ENCODE measurements around the gene ADPRHL1. TPM values are rescaled to one million over a fixed set of nuclear protein-coding genes. Genes with fewer than 3 reads are reported as not detected.
A peak's percentile ranks its signal among the peaks of the same experiment; 100 is the strongest.
"Not testable (repeated sequence)": the region's sequence is repeated elsewhere in the genome, so short reads cannot be mapped to it uniquely, and the experiment has no call there.

Gene ADPRHL1
- total and polyA plus RNA-seq, 2 donors (not counting 3 experiments of a cell fraction or from before 2014, with no cell fraction given), result 0.52 to 0.97 TPM

DNA sequence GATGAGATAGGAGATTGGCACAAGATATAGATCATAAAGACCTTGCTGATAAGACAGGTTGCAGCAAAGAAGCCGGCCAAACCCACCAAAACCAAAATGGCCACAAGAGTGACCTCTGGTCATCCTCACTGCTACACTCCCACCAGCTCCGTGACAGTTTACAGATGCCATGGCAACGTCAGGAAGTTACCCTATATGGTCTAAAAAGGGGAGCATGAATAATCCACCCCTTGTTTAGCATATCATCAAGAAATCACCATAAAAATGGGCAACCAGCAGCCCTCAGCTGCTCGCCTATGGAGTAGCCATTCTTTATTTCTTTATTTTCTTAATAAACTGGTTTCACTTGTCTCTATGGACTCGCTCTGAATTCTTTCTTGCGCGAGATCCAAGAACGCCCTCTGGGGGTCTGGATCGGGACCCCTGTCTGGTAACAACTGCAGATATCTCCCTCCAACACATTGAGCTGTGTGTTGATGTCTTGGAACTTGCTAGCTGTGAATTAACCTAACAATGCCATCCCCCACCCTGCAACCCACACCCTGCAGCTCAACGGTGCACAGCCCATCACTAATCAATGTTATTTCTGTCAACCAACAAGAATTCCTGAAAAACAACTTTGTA lies 62.3 kb downstream of the ADPRHL1 start:
- H3K4me1 ChIP-seq (ENCODE audit: control insufficient read depth, extremely low read depth, insufficient read depth, low read length), result peaks cover 3% of the 10 kb centered on the region
- no peaks in the 10 kb centered on the region for H3K9me3 ChIP-seq (replicated peaks; ENCODE audit: control insufficient read depth, insufficient read depth, low read length)
- TF ChIP-seq GATA2 (IDR thresholded peaks at IDR 0.05; ENCODE audit: insufficient read depth, insufficient read length, low read depth, low read length) (peak; percentile 63), POLR2A (IDR thresholded peaks at IDR 0.05; ENCODE audit: low read depth, low read length) (no peak), JUN (IDR thresholded peaks at IDR 0.05; ENCODE audit: borderline replicate concordance, insufficient read depth, insufficient read length, low read depth) (no peak), MYC (IDR thresholded peaks at IDR 0.05; ENCODE audit: low read depth, low read length) (no peak)
- no TSS peak for BruUV-seq (replicated peaks)
- no peak for DNase-seq (ENCODE audit: low read depth, low spot score)
- no peaks in the 10 kb centered on the region for H4K20me1 ChIP-seq (replicated peaks; ENCODE audit: control insufficient read depth, extremely low read depth, insufficient read depth, low read length)
- no peak overlapping the region for H3K9ac ChIP-seq (replicated peaks; ENCODE audit: extremely low read depth, insufficient read depth, low read length)
- no peaks in the 10 kb centered on the region for H3K36me3 ChIP-seq (ENCODE audit: control insufficient read depth in 2 of 2, extremely low read depth in 1 of 2, insufficient read depth in 2 of 2, low read length in 2 of 2)
- H3K4me3 ChIP-seq (replicated peaks in 1 of 3; ENCODE audit: insufficient read depth in 1 of 3, low read depth in 1 of 3, low read length in 3 of 3), result no peak overlapping the region
- no peak overlapping the region for H3K4me2 ChIP-seq (ENCODE audit: insufficient read depth, low read length)
- peaks cover 0 to 1% of the 10 kb centered on the region in 2 experiments for H3K27me3 ChIP-seq (ENCODE audit: control insufficient read depth in 2 of 2, insufficient read depth in 2 of 2, low read length in 2 of 2)
- POLR2A ChIA-PET, result no interaction called here
- no peaks in the 10 kb centered on the region for H3K9me1 ChIP-seq (replicated peaks; ENCODE audit: control insufficient read depth, extremely low read depth, insufficient read depth, low read length)
- H3K79me2 ChIP-seq (ENCODE audit: control insufficient read depth, insufficient read depth, low read length), result no peaks in the 10 kb centered on the region
- CTCF ChIA-PET, result interaction anchor here (1.2 to 2.1 kb wide), 3 partner anchors 11 to 448 kb away, joined by 5 to 7 read pairs (median 5); no protein-coding TSS in a partner anchor
- dilution Hi-C loops (cut with MboI; ENCODE audit: extremely low pct_ligation_motif_present, low sequenced_read_pairs) (no loop called here), intact Hi-C loops (cut with micrococcal nuclease) (no loop called here)
- H2AFZ ChIP-seq (ENCODE audit: low read depth, low read length), result no peak overlapping the region
- no peak overlapping the region for H3K27ac ChIP-seq (ENCODE audit: insufficient read depth, low read depth, low read length)
- FAIRE-seq, result no peak

DNA sequence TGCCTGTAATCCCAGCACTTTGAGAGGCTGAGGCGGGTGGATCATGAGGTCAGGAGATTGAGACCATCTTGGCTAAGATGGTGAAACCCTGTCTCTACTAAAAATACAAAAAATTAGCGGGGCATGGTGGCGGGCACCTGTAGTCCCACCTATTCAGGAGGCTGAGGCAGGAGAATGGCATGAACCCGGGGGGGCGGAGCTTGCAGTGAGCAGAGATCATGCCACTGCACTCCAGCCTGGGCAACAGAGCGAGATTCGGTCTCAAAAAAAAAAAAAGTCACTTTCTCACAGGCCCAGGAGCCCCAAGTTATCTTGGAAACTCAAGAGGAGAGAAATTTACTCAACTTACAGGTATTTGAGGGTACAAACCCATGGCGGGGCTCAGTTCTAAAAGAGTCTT lies 63.7 kb downstream of the ADPRHL1 start:
- H3K9me1 ChIP-seq (replicated peaks; ENCODE audit: control insufficient read depth, extremely low read depth, insufficient read depth, low read length); CTCF ChIA-PET; H3K9ac ChIP-seq (replicated peaks; ENCODE audit: extremely low read depth, insufficient read depth, low read length); intact Hi-C loops (cut with micrococcal nuclease); POLR2A ChIA-PET; BruUV-seq (replicated peaks); H3K4me2 ChIP-seq (ENCODE audit: insufficient read depth, low read length); H3K4me1 ChIP-seq (ENCODE audit: control insufficient read depth, extremely low read depth, insufficient read depth, low read length); H3K9me3 ChIP-seq (replicated peaks; ENCODE audit: control insufficient read depth, insufficient read depth, low read length); FAIRE-seq; H4K20me1 ChIP-seq (replicated peaks; ENCODE audit: control insufficient read depth, extremely low read depth, insufficient read depth, low read length); DNase-seq (ENCODE audit: low read depth, low spot score); H3K27me3 ChIP-seq (ENCODE audit: control insufficient read depth in 2 of 2, insufficient read depth in 2 of 2, low read length in 2 of 2); H3K27ac ChIP-seq (ENCODE audit: insufficient read depth, low read depth, low read length); H2AFZ ChIP-seq (ENCODE audit: low read depth, low read length); H3K4me3 ChIP-seq (replicated peaks in 1 of 3; ENCODE audit: insufficient read depth in 1 of 3, low read depth in 1 of 3, low read length in 3 of 3); H3K36me3 ChIP-seq (ENCODE audit: control insufficient read depth in 2 of 2, extremely low read depth in 1 of 2, insufficient read depth in 2 of 2, low read length in 2 of 2); H3K79me2 ChIP-seq (ENCODE audit: control insufficient read depth, insufficient read depth, low read length); dilution Hi-C loops (cut with MboI; ENCODE audit: extremely low pct_ligation_motif_present, low sequenced_read_pairs): not testable (repeated sequence)

Data from endothelial cell of umbilical vein (primary cell).